WTC11 (cell line): ENCODE results near the gene MYH11.

Experiments used
- ATF3 ChIP-seq: sonication (generic); formaldehyde crosslinking; conservative IDR thresholded peaks from 2 replicates; pipeline ENCODE4 v1.8.1; 2022; ENCODE audit warnings: mild to moderate bottlenecking, missing genetic modification reagents
- CTCF ChIP-seq: fragments of 200-600 bp; IDR thresholded peaks from 2 replicates; pipeline ENCODE4 v1.8.0; 2022; ENCODE audit warnings: antibody characterized with exemption
- E2F1 ChIP-seq: sonication (generic); formaldehyde crosslinking; IDR thresholded peaks from 2 replicates; pipeline ENCODE4 v1.8.0; 2022; ENCODE audit warnings: mild to moderate bottlenecking, missing genetic modification reagents
- ELF4 ChIP-seq: sonication (generic); formaldehyde crosslinking; IDR thresholded peaks from 2 replicates; pipeline ENCODE4 v1.8.1; 2022; ENCODE audit warnings: low read depth, mild to moderate bottlenecking, moderate library complexity, missing genetic modification reagents
- EMX1 ChIP-seq: fragments of 250-450 bp; sonication (Bioruptor Pico); IDR thresholded peaks from 2 replicates; pipeline ENCODE4 v1.8.0; 2021; ENCODE audit warnings: mild to moderate bottlenecking
- FOXP4 ChIP-seq: sonication (generic); formaldehyde crosslinking; IDR thresholded peaks from 2 replicates; pipeline ENCODE4 v1.8.0; 2022; ENCODE audit warnings: mild to moderate bottlenecking, missing genetic modification reagents
- JAZF1 ChIP-seq: fragments of 250-450 bp; sonication (Bioruptor Pico); IDR thresholded peaks from 2 replicates; pipeline ENCODE4 v1.9.0; 2021; ENCODE audit warnings: moderate library complexity, mild to moderate bottlenecking, inconsistent platforms
- NR3C1 ChIP-seq: sonication (generic); formaldehyde crosslinking; conservative IDR thresholded peaks from 2 replicates; pipeline ENCODE4 v1.8.1; 2023; ENCODE audit warnings: low read depth, mild to moderate bottlenecking, missing genetic modification reagents
- PRRX2 ChIP-seq: fragments of 250-450 bp; sonication (Bioruptor Pico); IDR thresholded peaks from 2 replicates; pipeline ENCODE4 v1.8.0; 2021; ENCODE audit warnings: mild to moderate bottlenecking
- SP1 ChIP-seq: sonication (generic); formaldehyde crosslinking; conservative IDR thresholded peaks from 2 replicates; pipeline ENCODE4 v1.8.1; 2022; ENCODE audit warnings: missing genetic modification reagents
- TCF7 ChIP-seq: sonication (generic); formaldehyde crosslinking; IDR thresholded peaks from 2 replicates; pipeline ENCODE4 v1.8.0; 2022; ENCODE audit warnings: mild to moderate bottlenecking, low read depth, missing genetic modification reagents, moderate library complexity
- USF1 ChIP-seq: sonication (generic); formaldehyde crosslinking; IDR thresholded peaks from 2 replicates; pipeline ENCODE4 v1.8.0; 2022; ENCODE audit warnings: mild to moderate bottlenecking, missing genetic modification reagents
- USF2 ChIP-seq: sonication (generic); formaldehyde crosslinking; IDR thresholded peaks from 2 replicates; pipeline ENCODE4 v1.8.1; 2023; ENCODE audit warnings: mild to moderate bottlenecking, missing genetic modification reagents, moderate library complexity
- ZNF121 ChIP-seq: sonication (generic); formaldehyde crosslinking; IDR thresholded peaks from 2 replicates; pipeline ENCODE4 v1.8.0; 2023; ENCODE audit warnings: missing genetic modification reagents

GRCh38 chr16:15714393-15715172 is 142.2 kb downstream of the MYH11 start:
- TF ChIP-seq CTCF (no peak), EMX1 (CRISPR knock-in tag) (no peak), USF2 (CRISPR knock-in tag) (no peak), ATF3 (CRISPR knock-in tag) (no peak), NR3C1 (CRISPR knock-in tag) (no peak), JAZF1 (CRISPR knock-in tag) (no peak), ZNF121 (CRISPR knock-in tag) (no peak), SP1 (CRISPR knock-in tag) (no peak), PRRX2 (no peak), E2F1 (CRISPR knock-in tag) (no peak), ELF4 (no peak), USF1 (CRISPR knock-in tag) (no peak), TCF7 (CRISPR knock-in tag) (no peak), FOXP4 (CRISPR knock-in tag) (no peak)
